Stomach smooth muscle (tissue), 2 donors: ENCODE data around the gene PCDHGA8.
"Not testable (repeated sequence)": the region's sequence is repeated elsewhere in the genome, so short reads cannot be mapped to it uniquely, and the experiment has no call there.

Source experiments
- H3K27ac ChIP-seq: one replicate; pipeline ENCODE4 v1.7.0; 2013; ENCODE audit warnings: mild to moderate bottlenecking, low read length, inconsistent platforms
- H3K27me3 ChIP-seq, 2 donors: one replicate each; pipeline ENCODE4 v1.7.0; 2013; ENCODE audit warnings: low read length in 2 of 2; ENCODE audit not compliant: insufficient read depth in 2 of 2, control insufficient read depth in 1 of 2
- H3K36me3 ChIP-seq, 2 donors: one replicate each; pipeline ENCODE4 v1.7.0; 2013; ENCODE audit warnings: low read length in 2 of 2; ENCODE audit not compliant: control insufficient read depth in 2 of 2, insufficient read depth in 2 of 2
- H3K4me1 ChIP-seq: one replicate; pipeline ENCODE4 v1.7.0; 2013; ENCODE audit warnings: low read length; ENCODE audit not compliant: control insufficient read depth, insufficient read depth
- H3K4me3 ChIP-seq, 2 donors: one replicate each; pipeline ENCODE4 v1.7.0; 2013; ENCODE audit warnings: low read length in 2 of 2
- H3K9ac ChIP-seq, 2 donors: one replicate each; pipeline ENCODE4 v1.7.0; 2013; ENCODE audit warnings: low read length in 2 of 2, mild to moderate bottlenecking in 1 of 2
- H3K9me3 ChIP-seq, 2 donors: one replicate each; pipeline ENCODE4 v1.7.0; 2013; ENCODE audit warnings: low read length in 2 of 2; ENCODE audit not compliant: control insufficient read depth in 2 of 2
- donor health status: healthy.
- donor health status: Pancreatic carcinoma.

PCDHGA8 gene

DNA sequence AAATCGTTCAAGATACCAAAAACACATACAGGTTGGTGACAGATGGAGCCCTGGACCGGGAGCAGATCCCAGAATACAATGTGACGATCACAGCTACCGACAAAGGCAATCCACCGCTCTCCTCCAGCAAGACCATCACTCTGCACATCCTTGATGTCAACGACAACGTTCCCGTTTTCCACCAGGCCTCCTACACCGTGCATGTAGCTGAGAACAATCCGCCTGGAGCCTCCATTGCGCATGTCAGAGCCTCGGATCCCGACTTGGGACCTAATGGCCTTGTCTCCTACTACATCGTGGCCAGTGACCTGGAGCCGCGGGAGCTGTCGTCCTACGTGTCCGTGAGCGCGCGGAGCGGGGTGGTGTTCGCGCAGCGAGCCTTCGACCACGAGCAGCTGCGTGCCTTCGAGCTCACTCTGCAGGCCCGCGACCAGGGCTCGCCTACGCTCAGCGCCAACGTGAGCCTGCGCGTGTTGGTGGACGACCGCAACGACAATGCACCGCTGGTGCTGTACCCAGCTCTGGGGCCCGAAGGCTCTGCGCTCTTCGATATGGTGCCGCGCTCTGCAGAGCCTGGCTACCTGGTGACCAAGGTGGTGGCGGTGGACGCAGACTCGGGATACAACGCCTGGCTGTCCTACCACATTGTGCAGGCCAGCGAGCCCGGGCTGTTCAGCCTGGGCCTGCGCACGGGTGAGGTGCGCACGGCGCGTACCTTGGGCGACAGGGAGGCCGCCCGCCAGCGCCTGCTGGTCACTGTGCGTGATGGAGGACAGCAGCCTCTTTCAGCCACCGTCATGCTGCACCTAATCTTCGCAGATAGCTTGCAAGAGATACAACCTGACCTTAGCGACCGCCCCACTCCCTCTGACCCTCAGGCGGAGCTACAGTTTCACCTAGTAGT lies 20.6 kb upstream of the PCDHGA8 start:
- Histone ChIP-seq H3K9me3 (peaks cover 41 to 70% of the 10 kb centered on the region in 2 donors), H3K4me3 (peak overlapping the region; percentile 36 to 47), H3K27me3 (no peaks in the 10 kb centered on the region), H3K36me3 (peaks cover 0 to 2% of the 10 kb centered on the region in 2 donors), H3K9ac (no peak overlapping the region), H3K4me1 (peaks cover 4% of the 10 kb centered on the region), H3K27ac (no peak overlapping the region)

DNA sequence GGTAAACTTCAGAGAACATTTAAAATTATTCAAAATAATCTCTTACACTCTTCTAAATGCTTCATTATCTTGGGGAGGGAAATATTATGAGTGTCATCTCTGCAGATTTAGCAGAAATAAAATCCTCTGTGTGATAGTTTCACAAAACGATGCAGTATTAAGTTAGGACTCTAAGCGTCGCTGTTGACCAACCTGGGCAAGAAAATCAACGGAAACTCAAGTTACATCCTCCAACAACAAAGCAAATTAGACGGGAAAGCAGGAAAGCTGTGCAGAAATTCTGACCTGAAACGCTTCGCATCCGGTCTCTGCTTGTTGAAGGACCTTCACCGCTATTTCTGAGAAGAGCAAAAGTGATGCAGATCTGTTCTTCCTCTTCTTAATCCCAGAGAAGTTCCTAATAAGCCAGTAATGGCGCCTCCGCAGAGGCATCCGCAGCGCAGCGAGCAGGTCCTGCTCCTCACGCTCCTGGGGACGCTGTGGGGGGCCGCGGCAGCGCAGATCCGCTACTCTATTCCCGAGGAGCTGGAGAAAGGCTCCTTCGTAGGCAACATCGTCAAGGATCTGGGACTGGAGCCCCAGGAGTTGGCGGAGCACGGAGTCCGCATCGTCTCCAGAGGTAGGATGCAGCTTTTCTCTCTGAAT lies 18.6 kb upstream of the PCDHGA8 start, which contains the start of gene PCDHGA6:
PCDHGA6 (plus strand) TSS at position 219 of the 645 bp plus-strand sequence; CDS start at position 412, 193 bp downstream.
- Histone ChIP-seq H3K9ac (no peak within 1 kb of the TSS), H3K4me3 (peak within 1 kb of the TSS; percentile 31 to 65), H3K4me1 (peaks cover 4% of the 10 kb centered on the region), H3K36me3 (peaks cover 0 to 2% of the 10 kb centered on the region in 2 donors), H3K27me3 (no peaks in the 10 kb centered on the region), H3K9me3 (peaks cover 40 to 77% of the 10 kb centered on the region in 2 donors), H3K27ac (no peak within 1 kb of the TSS)

DNA sequence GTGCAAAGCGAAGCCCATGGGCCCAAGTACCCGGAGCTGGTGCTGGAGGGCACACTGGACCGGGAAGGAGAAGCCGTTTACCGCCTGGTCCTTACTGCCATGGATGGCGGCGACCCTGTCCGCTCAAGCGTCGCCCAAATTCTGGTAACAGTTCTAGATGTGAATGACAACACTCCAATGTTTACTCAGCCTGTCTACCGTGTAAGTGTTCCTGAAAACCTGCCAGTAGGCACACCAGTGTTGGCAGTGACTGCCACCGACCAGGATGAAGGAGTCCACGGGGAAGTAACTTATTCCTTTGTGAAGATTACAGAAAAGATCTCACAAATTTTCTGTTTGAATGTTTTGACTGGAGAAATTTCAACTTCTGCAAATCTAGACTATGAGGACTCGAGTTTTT lies 17.8 kb upstream of the PCDHGA8 start:
- peak overlapping the region; percentile 31 to 65 for H3K4me3 ChIP-seq
- peaks cover 38 to 76% of the 10 kb centered on the region in 2 donors for H3K9me3 ChIP-seq
- H3K27me3 ChIP-seq: no peaks in the 10 kb centered on the region
- no peak overlapping the region for H3K27ac ChIP-seq
- H3K9ac ChIP-seq: no peak overlapping the region
- peaks cover 4% of the 10 kb centered on the region for H3K4me1 ChIP-seq
- peaks cover 0 to 2% of the 10 kb centered on the region in 2 donors for H3K36me3 ChIP-seq

DNA sequence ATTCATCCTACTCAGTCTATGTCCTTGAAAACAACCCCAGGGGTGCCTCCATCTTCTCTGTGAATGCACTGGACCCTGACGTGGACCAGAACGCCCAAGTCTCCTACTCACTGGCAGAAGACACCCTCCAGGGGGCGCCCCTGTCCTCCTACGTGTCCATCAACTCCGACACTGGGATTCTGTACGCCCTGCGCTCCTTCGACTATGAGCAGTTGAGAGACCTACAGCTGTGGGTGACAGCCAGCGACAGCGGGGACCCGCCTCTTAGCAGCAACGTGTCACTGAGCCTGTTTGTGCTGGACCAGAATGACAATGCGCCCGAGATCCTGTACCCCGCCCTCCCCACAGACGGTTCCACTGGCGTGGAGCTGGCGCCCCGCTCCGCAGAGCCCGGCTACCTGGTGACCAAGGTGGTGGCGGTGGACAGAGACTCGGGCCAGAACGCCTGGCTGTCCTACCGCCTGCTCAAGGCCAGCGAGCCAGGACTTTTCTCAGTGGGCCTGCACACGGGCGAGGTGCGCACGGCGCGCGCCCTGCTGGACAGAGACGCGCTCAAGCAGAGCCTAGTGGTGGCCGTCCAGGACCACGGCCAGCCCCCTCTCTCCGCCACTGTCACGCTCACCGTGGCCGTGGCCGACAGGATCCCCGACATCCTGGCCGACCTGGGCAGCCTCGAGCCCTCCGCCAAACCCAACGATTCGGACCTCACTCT lies 16.8 kb upstream of the PCDHGA8 start:
- peak overlapping the region in 1 of 2 donors; percentile 15 for H3K4me3 ChIP-seq
- not testable (repeated sequence) for H3K27ac ChIP-seq, H3K4me1 ChIP-seq, H3K9ac ChIP-seq, H3K27me3 ChIP-seq, H3K36me3 ChIP-seq
- peaks cover 36 to 73% of the 10 kb centered on the region in 2 donors for H3K9me3 ChIP-seq

DNA sequence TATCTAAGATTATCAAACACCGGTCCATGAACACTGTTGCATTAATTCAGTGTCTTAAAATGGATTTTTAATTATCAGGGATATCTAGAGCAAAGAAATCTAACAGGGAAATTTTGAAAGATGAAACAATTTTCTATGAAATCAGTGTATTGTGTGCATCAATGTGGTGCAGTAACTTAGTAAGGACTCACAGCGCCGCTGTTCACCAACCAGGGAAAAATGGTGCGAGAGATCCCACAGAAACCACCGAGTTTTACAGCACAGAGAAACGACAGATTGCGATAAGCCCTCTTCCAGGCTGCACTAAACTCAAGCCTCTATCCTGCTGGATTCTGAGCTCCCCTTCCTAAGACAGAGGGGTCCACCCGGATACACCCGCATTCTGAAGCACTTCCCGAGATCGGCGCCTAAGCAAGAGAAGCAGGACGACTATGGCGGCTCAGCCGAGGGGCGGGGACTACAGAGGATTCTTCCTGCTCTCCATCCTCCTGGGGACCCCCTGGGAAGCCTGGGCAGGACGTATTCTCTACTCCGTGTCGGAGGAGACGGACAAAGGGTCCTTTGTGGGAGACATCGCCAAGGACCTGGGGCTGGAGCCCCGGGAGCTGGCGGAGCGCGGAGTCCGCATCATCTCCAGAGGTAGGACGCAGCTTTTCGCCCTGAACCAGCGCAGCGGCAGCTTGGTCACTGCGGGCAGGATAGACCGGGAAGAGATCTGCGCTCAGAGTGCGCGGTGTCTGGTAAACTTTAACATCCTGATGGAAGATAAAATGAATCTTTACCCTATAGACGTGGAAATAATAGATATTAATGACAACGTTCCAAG lies 9.8 kb upstream of the PCDHGA8 start, which contains the start of gene PCDHGA7:
PCDHGA7 (plus strand) TSS at position 274 of the 826 bp plus-strand sequence; CDS start at position 432, 158 bp downstream.
- Histone ChIP-seq H3K9me3 (peaks cover 34 to 60% of the 10 kb centered on the region in 2 donors), H3K36me3 (peaks cover 0 to 3% of the 10 kb centered on the region in 2 donors), H3K4me1 (no peaks in the 10 kb centered on the region), H3K27me3 (no peaks in the 10 kb centered on the region), H3K4me3 (peak within 1 kb of the TSS; percentile 56 to 58), H3K9ac (no peak within 1 kb of the TSS), H3K27ac (no peak within 1 kb of the TSS)

DNA sequence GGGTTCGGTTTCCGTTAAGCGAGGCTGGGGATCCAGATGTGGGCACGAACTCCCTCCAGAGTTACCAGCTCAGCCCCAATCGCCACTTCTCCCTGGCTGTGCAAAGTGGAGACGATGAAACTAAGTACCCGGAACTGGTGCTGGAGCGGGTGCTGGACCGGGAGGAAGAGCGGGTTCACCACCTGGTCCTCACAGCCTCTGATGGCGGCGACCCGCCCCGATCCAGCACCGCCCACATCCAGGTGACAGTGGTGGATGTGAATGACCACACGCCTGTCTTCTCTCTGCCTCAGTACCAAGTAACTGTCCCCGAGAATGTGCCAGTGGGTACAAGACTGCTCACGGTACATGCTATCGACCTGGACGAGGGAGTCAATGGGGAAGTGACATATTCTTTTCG lies 9.1 kb upstream of the PCDHGA8 start:
- Histone ChIP-seq H3K36me3 (peaks cover 0 to 3% of the 10 kb centered on the region in 2 donors), H3K27me3 (no peaks in the 10 kb centered on the region), H3K9me3 (peaks cover 36 to 59% of the 10 kb centered on the region in 2 donors), H3K4me3 (peak overlapping the region; percentile 56 to 58), H3K4me1 (no peaks in the 10 kb centered on the region), H3K9ac (no peak overlapping the region), H3K27ac (no peak overlapping the region)

DNA sequence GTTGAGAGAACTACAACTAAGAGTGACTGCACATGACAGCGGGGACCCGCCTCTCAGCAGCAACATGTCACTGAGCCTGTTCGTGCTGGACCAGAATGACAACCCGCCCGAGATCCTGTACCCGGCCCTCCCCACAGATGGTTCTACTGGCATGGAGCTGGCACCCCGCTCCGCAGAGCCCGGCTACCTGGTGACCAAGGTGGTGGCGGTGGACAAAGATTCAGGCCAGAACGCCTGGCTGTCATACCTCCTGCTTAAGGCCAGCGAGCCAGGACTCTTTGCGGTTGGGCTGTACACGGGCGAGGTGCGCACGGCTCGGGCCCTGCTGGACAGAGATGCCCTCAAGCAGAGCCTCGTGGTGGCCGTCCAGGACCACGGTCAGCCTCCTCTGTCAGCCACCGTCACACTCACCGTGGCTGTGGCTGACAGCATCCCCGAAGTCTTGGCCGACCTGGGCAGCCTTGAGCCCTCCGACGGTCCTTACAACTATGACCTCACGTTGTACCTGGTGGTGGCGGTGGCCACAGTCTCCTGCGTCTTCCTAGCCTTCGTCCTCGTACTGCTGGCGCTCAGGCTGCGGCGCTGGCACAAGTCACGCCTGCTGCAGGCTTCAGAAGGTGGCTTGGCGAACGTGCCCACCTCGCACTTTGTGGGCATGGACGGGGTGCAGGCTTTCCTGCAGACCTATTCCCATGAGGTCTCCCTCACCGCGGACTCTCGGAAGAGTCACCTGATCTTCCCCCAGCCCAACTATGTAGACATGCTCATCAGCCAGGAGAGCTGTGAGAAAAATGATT lies 7.8 kb upstream of the PCDHGA8 start:
- H3K27ac ChIP-seq: no peak overlapping the region
- H3K36me3 ChIP-seq: peaks cover 0 to 3% of the 10 kb centered on the region in 2 donors
- no peaks in the 10 kb centered on the region for H3K27me3 ChIP-seq
- H3K9me3 ChIP-seq: peaks cover 44 to 73% of the 10 kb centered on the region in 2 donors
- H3K4me1 ChIP-seq: no peaks in the 10 kb centered on the region
- H3K4me3 ChIP-seq: peak overlapping the region in 1 of 2 donors; percentile 58
- no peak overlapping the region for H3K9ac ChIP-seq

DNA sequence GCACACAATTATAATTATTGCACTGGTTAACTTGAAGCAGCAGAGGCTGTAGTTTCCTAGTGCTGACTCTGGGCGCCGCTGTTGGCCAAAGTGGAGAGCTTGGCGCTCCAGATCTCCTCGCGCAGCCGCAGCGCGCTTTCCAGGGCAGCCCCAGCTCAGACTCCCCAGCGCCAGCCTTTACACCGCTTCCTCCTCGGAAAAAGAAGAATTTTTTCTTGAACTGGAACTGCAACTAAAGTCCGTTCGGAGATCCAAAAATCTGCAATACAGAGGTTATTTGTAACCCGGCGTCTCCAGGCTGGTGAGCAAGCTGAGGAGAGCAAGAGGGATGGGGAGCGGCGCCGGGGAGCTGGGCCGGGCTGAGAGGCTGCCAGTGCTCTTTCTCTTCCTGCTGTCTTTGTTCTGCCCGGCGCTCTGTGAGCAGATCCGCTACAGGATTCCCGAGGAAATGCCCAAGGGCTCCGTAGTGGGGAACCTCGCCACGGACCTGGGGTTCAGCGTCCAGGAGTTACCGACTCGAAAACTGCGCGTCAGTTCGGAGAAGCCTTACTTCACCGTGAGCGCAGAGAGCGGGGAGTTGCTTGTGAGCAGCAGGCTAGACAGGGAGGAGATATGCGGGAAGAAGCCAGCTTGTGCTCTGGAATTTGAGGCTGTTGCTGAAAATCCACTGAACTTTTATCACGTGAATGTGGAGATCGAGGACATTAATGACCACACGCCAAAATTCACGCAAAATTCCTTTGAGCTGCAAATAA lies 4.7 kb upstream of the PCDHGA8 start, which contains the start of gene PCDHGB4:
PCDHGB4 (plus strand) TSS at position 142 of the 755 bp plus-strand sequence; CDS start at position 329, 187 bp downstream.
- not testable (repeated sequence) for H3K36me3 ChIP-seq, H3K4me1 ChIP-seq, H3K9ac ChIP-seq, H3K27ac ChIP-seq, H3K27me3 ChIP-seq
- H3K4me3 ChIP-seq: peak within 1 kb of the TSS; percentile 29 to 38
- H3K9me3 ChIP-seq: peaks cover 52 to 77% of the 10 kb centered on the region in 2 donors

DNA sequence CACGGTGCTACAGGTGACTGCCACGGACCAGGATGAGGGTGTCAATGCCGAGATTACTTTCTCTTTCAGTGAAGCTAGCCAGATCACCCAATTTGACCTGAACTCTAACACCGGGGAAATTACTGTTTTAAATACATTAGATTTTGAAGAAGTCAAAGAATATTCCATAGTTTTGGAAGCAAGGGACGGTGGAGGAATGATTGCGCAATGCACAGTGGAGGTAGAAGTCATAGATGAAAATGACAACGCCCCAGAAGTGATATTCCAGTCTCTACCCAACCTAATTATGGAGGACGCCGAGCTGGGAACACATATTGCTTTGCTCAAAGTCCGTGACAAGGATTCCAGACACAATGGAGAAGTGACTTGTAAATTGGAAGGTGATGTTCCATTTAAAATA lies 3.8 kb upstream of the PCDHGA8 start:
- peaks cover 52 to 77% of the 10 kb centered on the region in 2 donors for H3K9me3 ChIP-seq
- peaks cover 0 to 3% of the 10 kb centered on the region in 2 donors for H3K36me3 ChIP-seq
- H3K27ac ChIP-seq: no peak overlapping the region

More for the DNA sequence above, 3.8 kb upstream of the PCDHGA8 start:
- peak overlapping the region in 1 of 2 donors; percentile 38 for H3K4me3 ChIP-seq
- no peak overlapping the region for H3K9ac ChIP-seq
- no peaks in the 10 kb centered on the region for H3K4me1 ChIP-seq
- peaks cover 0 to 3% of the 10 kb centered on the region in 2 donors for H3K27me3 ChIP-seq
